Loucy (cell line): Measurements from ENCODE around the gene ST3GAL6.

ENCODE experiments used
- EZH2phosphoT487 ChIP-seq: fragments of 200-600 bp; IDR thresholded peaks from 2 replicates; pipeline ENCODE4 v1.6.1; 2018; ENCODE audit warnings: antibody characterized with exemption, mild to moderate bottlenecking, moderate library complexity, borderline replicate concordance
- TF ChIP-seq, protein P1 (sequence below): fragments of 200-600 bp; sonication (generic); conservative IDR thresholded peaks from 2 replicates; pipeline ENCODE4 v1.5.1; 2014; ENCODE audit warnings: mild to moderate bottlenecking, antibody characterized with exemption, low read length

DNA sequence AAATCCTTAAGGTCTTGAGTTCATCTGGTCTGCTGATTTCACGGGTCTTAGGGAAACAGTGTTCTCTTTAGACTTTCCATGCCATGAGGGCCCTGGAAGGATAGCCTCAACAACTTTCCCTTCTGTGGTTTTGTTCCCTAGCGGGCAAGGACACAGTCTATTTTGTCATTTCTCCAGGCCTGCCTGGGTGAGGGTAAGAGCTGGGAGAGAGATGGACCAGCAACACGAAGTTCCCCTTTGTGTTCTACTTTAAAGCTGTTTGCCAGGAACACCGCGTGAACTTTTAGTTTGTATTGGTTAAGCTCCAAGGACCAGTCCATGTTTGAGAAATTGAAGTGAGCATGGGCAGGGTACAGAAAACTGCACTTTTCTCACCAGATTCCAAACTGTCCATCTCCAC is 20.9 kb downstream of the ST3GAL6 start:
- TF ChIP-seq, protein P1, sequence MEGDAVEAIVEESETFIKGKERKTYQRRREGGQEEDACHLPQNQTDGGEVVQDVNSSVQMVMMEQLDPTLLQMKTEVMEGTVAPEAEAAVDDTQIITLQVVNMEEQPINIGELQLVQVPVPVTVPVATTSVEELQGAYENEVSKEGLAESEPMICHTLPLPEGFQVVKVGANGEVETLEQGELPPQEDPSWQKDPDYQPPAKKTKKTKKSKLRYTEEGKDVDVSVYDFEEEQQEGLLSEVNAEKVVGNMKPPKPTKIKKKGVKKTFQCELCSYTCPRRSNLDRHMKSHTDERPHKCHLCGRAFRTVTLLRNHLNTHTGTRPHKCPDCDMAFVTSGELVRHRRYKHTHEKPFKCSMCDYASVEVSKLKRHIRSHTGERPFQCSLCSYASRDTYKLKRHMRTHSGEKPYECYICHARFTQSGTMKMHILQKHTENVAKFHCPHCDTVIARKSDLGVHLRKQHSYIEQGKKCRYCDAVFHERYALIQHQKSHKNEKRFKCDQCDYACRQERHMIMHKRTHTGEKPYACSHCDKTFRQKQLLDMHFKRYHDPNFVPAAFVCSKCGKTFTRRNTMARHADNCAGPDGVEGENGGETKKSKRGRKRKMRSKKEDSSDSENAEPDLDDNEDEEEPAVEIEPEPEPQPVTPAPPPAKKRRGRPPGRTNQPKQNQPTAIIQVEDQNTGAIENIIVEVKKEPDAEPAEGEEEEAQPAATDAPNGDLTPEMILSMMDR: no peak
- no peak for TF ChIP-seq EZH2phosphoT487
